HK-2 (cell line): ENCODE measurements around the gene PACS2.
A peak's percentile ranks its signal among the peaks of the same experiment; 100 is the strongest.
"Not testable (repeated sequence)": the region's sequence is repeated elsewhere in the genome, so short reads cannot be mapped to it uniquely, and the experiment has no call there.

Source experiments
- DNase-seq: peaks from one replicate; pipeline ENCODE4 v3.0.0-alpha.2; 2018; ENCODE audit not compliant: unreplicated experiment

The PACS2 gene

DNA sequence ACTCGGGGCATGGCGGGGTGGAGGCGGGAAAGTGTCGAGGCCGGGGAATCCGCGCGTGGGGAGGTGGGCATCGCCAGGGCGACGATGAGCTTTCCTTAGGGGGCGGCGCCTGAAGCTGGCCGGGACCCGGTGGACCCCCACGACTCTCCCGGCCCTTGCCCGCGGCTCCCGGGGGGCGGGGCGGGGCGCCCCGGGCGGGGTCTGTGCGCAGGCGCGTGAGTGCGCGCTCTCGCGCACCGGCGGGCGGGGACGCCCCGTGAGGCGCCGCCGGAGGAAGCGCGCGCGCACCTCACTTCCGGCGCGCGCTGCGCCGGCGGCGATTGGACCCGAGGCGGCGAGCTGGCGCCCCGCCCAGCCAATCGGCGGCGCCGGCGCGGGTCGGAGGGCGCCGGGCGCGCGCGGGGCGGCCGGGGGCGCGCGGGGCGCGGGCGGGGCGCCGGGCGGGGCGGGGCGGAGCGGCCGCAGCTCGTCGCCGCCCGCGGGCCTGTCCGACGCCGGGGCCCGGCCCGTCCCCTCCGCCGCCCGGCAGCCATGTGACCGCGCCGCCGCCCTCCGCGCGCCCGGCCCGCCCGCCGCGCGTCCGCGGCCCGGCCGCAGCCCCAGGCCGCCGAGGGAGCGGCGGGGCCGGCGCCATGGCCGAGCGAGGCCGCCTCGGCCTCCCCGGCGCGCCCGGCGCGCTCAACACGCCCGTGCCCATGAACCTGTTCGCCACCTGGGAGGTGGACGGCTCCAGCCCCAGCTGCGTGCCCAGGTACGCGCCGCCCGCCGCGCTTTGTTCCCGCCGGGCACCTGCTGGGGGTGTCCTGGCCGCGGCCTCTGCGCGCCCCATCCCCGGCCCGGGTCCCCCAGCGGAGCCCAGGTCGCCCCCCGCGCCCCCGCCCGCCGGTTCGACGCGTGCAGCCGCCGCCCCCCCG lies at the start of gene PACS2:
Gene PACS2 (plus strand): TSS at position 462 of the 914 bp plus-strand sequence. CDS start 171 bp downstream, at position 633.
- DNase-seq = peak; percentile 62

DNA sequence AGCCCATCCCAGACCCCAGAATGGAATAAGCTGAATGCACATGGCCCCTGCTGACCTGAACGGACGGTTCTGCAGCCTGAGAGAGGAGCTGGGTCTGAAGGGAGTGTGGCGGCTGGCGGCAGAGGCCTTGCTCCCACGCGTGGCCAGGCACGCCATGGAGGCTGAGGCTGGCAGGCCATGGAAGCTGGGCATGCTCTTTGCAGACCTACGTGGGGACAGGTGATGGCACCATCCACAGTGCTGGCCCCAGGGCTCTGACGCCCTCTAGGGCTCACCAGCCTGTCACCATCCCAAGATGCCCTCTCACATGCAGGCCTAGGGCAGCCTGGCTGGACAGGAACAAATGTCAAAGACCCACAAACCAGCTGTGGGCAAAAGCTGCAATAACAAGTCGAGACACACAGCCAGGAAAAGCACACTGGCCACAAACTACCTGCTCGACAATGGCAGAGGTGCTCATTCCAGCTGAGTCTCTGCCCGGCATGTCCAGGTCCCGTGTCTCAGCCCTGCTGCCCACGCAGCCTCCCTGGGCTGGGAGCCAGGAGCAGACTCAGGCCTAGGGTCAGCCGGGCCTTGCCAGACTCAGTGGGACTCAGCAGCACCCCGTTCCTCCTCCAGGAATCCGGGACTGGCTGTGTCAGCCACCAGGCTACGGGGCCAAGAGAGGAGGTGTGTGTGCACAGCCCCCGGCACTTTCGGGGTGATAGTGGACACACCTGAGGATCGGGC lies 46.6 kb upstream of the PACS2 start:
- DNase-seq = no peak

- no peak for DNase-seq
These were observed 45.7 kb upstream of the PACS2 start for GRCh38 chr14:105268736-105269354.

DNA sequence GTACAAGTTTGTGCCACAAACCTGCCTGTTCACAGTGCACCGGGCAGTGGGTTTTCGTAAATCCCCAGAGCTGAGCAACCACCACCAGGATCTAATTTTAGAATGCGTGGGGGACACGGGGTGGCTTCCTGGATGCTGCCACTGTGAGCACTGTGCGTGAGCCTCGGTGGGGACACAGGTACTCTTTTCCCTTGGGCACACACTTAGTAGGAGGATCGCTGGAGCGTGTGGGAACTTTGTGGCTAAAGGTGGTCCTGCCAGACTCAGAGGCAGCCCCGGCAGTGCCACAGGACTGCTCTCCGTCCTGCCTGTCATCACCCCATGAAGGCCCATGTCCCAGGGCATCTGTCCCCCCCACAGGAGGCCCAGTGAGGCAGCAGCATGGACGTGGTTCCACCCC lies 45.1 kb upstream of the PACS2 start:
- DNase-seq = no peak

- DNase-seq = no peak
These were observed 43.2 kb upstream of the PACS2 start for GRCh38 chr14:105271224-105271890.

- no peak for DNase-seq
These were observed 41.9 kb upstream of the PACS2 start for GRCh38 chr14:105272623-105273022.

- DNase-seq = no peak
These were observed 41.5 kb upstream of the PACS2 start for GRCh38 chr14:105273062-105273461.

- no peak for DNase-seq
These were observed 39.9 kb upstream of the PACS2 start for GRCh38 chr14:105274637-105275036.

DNA sequence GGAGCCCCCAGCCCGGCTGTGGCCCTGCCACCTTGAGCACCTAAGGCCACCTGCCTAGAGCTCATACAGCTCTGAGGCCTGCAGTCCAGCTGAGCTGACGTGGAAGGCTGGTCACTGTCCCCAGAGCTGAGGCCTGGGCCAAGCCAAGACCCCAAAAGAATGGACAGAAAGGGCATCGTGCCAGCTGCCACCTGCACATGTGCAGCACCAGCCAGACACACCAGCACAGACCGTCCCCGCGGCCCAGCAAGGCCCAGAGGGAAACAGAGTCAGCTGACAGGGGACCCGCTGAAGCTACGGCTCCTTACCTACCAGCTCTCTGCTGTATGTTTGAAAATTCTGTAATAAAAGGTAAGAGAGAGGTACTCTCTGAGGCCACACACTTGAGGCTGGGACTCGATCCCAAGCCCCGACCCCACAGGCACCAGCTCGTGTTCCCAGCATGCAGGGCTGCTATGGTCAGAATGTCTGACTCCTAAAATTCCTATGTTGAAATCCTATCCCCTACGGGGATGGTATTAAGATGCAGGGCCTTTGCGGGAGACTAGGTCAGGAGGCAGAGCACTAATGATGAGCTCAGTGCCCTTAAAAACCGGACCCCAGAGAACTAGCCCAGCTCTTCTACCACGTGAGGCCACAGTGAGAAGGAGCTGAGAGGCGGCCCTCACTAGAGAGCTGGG lies 39.1 kb upstream of the PACS2 start:
- no peak for DNase-seq

- not testable (repeated sequence) for DNase-seq
These were observed 37.1 kb upstream of the PACS2 start for GRCh38 chr14:105277448-105277847.

GRCh38 chr14:105279642-105280361 lies 34.7 kb upstream of the PACS2 start:
- DNase-seq = no peak

DNA sequence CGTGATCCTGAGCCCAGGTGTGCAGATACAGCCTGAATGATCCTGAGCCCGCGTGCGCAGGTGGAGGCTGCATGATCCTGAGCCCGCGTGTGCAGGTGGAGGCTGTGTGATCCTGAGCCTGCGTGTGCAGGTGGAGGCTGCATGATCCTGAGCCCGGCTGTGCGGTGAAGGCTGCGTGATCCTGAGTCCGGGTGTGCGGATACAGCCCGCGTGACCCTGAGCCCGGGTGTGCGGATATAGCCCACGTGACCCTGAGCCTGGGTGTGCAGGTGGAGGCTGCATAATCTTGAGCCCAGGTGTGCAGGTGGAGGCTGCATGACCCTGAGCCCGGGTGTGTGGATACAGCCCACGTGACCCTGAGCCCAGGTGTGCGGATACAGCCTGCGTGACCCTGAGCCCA lies 34.0 kb upstream of the PACS2 start:
- no peak for DNase-seq

DNA sequence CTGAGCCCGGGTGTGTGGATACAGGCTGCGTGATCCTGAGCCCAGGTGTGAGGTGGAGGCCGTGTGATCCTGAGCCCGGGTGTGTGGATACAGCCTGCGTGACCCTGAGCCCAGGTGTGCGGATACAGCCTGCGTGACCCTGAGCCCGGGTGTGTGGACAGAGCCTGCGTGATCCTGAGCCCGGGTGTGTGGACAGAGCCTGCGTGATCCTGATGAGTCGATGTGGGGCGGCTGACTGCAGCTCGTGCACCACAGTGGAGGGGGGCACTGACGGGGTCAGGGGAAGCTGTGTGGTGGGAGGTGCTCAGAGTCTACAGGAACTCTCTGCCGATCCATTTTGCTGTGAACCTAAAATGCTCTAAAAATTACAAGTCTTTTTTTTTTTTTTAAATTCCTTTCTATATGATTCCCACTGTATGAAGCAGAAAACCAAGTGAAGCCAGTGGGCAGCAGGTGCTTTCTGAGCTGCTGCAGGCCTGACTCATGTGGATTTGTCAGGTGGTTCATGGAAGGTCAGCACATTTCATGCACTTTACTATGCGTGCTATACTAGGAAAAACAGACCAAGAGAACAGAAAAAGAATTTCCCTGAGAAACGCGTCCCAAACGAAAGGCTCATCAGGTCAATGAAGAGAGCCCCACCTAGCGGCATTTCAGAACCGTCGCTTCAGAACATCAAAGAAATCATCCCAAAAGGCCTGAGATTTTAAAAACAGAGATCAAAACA lies 33.0 kb upstream of the PACS2 start:
- DNase-seq = no peak

GRCh38 chr14:105282098-105282725 lies 32.3 kb upstream of the PACS2 start:
- DNase-seq = no peak

- DNase-seq = no peak
These were observed 31.5 kb upstream of the PACS2 start for GRCh38 chr14:105283028-105283427.

- no peak for DNase-seq
These were observed 30.6 kb upstream of the PACS2 start for GRCh38 chr14:105283899-105284298.

GRCh38 chr14:105285174-105285573 lies 29.4 kb upstream of the PACS2 start:
- no peak for DNase-seq

GRCh38 chr14:105286759-105287144 lies 27.8 kb upstream of the PACS2 start:
- no peak for DNase-seq

DNA sequence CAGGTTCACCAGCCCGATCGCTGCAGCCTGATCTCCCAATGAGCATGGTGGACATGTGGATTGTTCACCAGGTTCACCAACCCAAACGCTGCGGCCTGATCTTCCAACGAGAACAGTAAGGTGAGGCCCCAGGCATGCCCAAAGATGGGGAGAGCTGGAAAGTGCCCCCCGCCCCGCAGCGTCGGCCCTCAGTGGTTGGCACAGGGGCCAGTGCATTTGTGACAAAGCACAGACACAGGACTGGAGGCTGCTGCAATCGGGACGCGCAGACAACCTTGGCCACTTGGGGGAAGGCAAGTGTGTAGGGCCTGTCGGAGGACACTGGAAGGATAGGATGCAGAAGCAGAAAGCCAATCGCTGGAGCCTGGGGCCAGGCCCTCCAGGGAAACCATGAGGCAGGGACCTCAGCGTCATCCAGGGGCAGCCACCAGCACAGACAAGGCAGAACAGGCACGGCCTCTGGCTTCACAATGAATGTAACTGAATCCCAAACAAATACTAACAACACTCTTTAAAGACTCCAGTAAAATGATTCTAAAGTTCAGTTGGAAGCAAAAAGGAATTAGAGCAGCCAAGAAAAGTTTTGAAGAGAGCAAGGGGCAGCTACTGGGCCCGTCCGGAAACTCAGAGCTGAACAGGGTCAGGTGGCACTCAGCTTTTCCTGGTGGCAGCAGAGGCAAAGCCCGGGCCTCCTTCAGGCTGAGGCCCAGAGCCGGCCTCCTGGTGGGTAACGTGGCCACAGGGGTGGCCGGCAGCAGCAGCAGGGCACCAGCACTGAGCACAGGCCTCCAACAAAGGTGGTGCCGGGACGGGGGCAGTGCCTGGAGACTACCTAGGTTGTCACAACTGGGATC lies 27.1 kb upstream of the PACS2 start:
- no peak for DNase-seq
